ENCODE data around the gene SLC6A4. TPM values are rescaled to one million over a fixed set of nuclear protein-coding genes. Genes with fewer than 3 reads are reported as not detected.

Gene SLC6A4
- total RNA-seq, 1 experiment from 2014 or later: 0.02 TPM

DNA sequence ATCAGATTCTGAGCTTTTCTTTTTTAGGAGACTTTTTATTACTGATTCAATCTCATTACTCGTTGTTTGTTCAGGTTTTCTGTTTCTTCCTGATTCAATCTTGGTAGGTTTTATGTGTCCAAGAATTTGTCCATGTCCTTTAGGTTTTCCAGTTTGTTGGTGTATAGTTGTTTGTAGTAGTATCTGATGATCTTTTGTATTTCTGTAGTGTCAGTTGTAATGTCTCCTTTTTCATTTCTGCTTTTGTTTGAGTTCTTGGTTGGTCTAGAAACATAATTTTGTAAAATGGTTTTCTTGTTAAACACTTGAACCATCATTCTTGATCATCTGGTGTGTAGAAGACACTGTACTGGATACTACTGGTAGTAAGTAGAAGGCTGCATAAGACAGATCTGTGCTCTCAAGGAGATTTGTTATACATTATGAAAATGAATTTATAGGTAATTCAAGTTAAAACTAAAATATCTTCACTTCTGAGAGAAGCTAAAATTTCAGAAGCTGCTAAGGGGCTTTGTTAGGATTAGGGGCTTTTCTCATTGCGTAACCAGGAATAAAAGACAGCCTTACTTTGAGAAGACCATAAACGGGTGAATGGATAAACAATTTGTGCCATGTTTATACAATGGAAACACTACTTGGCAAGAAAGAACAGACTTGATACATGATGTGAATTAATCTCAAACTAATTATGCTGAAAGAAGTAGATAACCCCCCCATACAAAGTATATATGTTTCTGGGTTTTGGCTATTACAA, 74.9 kb downstream of the SLC6A4 start:
- Histone ChIP-seq H2BK120ac (ENCODE audit: low read depth, low read length, poor library complexity, severe bottlenecking) (no peak overlapping the region), H4K5ac (ENCODE audit: insufficient read length, low read depth, low read length) (no peak overlapping the region), H3K23ac (ENCODE audit: insufficient read length, low read depth, low read length) (no peak overlapping the region), H2BK20ac (ENCODE audit: low read depth, low read length, poor library complexity, severe bottlenecking) (no peak overlapping the region), H3T11ph (ENCODE audit: low read length) (no peak overlapping the region), H3K79me1 (ENCODE audit: insufficient read depth, low read depth, low read length, poor library complexity, severe bottlenecking) (no peaks in the 10 kb centered on the region), H3K56ac (ENCODE audit: insufficient read length, low read depth, low read length) (no peak overlapping the region), H2AK5ac (ENCODE audit: insufficient read length, low read length) (no peak overlapping the region), H3K9me3 (ENCODE audit: control insufficient read depth, low read depth, low read length) (no peaks in the 10 kb centered on the region), H4K20me1 (ENCODE audit: control insufficient read depth, insufficient read depth, insufficient read length) (no peaks in the 10 kb centered on the region), H3K4ac (ENCODE audit: low read depth, low read length) (no peak overlapping the region), H2BK15ac (ENCODE audit: low read depth, low read length) (no peak overlapping the region), H4K91ac (ENCODE audit: insufficient read length, low read depth, low read length) (no peak overlapping the region), H2AFZ (ENCODE audit: low read length) (no peak overlapping the region), H4K8ac (replicated peaks; ENCODE audit: insufficient read length, low read depth, low read length) (no peak overlapping the region), H3K79me2 (ENCODE audit: insufficient read depth, low read length) (no peaks in the 10 kb centered on the region; the same call in 1 of the 2 replicates), H3K9ac (ENCODE audit: extremely low read depth, insufficient read length, low read length) (no peak overlapping the region), H3K4me1 (ENCODE audit: insufficient read depth, low read length) (no peaks in the 10 kb centered on the region), H3K27ac (ENCODE audit: insufficient read length, low read depth, low read length) (no peak overlapping the region), H2BK12ac (ENCODE audit: insufficient read length, low read depth, low read length) (no peak overlapping the region), H3K4me2 (ENCODE audit: insufficient read depth, insufficient read length, low read length) (no peak overlapping the region), H2BK5ac (ENCODE audit: insufficient read length, low read length) (no peak overlapping the region), H3K23me2 (ENCODE audit: insufficient read length, low read depth, low read length, poor library complexity, severe bottlenecking) (no peaks in the 10 kb centered on the region), H3K27me3 (ENCODE audit: insufficient read depth, low read length) (no peaks in the 10 kb centered on the region), H3K18ac (ENCODE audit: insufficient read length, low read depth, low read length) (no peak overlapping the region), H3K14ac (ENCODE audit: insufficient read depth, low read length) (no peak overlapping the region)
- no peak overlapping the region for H3K4me3 Mint-ChIP-seq
- H3K27me3 Mint-ChIP-seq (ENCODE audit: low read depth): no peaks in the 10 kb centered on the region
- H3K4me1 Mint-ChIP-seq: 0 out of 4 replicates have a peak, but pooled peaks cover 0 to 3% of the 10 kb centered on the region in 2 experiments
- peaks cover 38 to 45% (median 43%) of the 10 kb centered on the region in 3 experiments for H3K36me3 Mint-ChIP-seq (ENCODE audit: insufficient read depth in 1 of 3, low read depth in 3 of 3)
- peaks cover 10 to 12% of the 10 kb centered on the region in 2 experiments for H3K9me3 Mint-ChIP-seq
- TF ChIP-seq, protein P1, sequence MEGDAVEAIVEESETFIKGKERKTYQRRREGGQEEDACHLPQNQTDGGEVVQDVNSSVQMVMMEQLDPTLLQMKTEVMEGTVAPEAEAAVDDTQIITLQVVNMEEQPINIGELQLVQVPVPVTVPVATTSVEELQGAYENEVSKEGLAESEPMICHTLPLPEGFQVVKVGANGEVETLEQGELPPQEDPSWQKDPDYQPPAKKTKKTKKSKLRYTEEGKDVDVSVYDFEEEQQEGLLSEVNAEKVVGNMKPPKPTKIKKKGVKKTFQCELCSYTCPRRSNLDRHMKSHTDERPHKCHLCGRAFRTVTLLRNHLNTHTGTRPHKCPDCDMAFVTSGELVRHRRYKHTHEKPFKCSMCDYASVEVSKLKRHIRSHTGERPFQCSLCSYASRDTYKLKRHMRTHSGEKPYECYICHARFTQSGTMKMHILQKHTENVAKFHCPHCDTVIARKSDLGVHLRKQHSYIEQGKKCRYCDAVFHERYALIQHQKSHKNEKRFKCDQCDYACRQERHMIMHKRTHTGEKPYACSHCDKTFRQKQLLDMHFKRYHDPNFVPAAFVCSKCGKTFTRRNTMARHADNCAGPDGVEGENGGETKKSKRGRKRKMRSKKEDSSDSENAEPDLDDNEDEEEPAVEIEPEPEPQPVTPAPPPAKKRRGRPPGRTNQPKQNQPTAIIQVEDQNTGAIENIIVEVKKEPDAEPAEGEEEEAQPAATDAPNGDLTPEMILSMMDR (conservative IDR thresholded peaks at IDR 0.05): no peak
- DNase-seq: no peak
- H3K27ac Mint-ChIP-seq: no peak overlapping the region
- WGBS (ENCODE audit: extremely low coverage, insufficient read length, low lambda C conversion rate): no CpG with 5 or more reads among the region's 3 CpGs

Measured in H9 (cell line).